ENCODE measurements around the gene CFAP65.
A peak's percentile ranks its signal among the peaks of the same experiment; 100 is the strongest.

CFAP65 gene

GRCh38 chr2:219041252-219041651 lies at the start of gene CFAP65:
CFAP65 (minus strand) TSS chr2:219041516; CDS start chr2:219039048, 2,468 bp downstream.
- DNase-seq (ENCODE audit: low read depth in 2 of 2): peak in 1 of 2 donors; percentile 16

GRCh38 chr2:219090436-219091299 lies 49.4 kb upstream of the CFAP65 start:
- DNase-seq (ENCODE audit: low read depth in 2 of 2): no peak

- DNase-seq (ENCODE audit: low read depth in 2 of 2): no peak
Observed at GRCh38 chr2:219089330-219089729, 48.0 kb upstream of the CFAP65 start.

GRCh38 chr2:219087848-219088247 lies 46.5 kb upstream of the CFAP65 start:
- DNase-seq (ENCODE audit: low read depth in 2 of 2): no peak

GRCh38 chr2:219087361-219087760 lies 46.0 kb upstream of the CFAP65 start:
- DNase-seq (ENCODE audit: low read depth in 2 of 2): no peak

- DNase-seq (ENCODE audit: low read depth in 2 of 2): no peak
Observed at GRCh38 chr2:219086196-219086595, 44.9 kb upstream of the CFAP65 start.

GRCh38 chr2:219084791-219085190 lies 43.5 kb upstream of the CFAP65 start:
- no peak for DNase-seq (ENCODE audit: low read depth in 2 of 2)

GRCh38 chr2:219082332-219082958 lies 41.1 kb upstream of the CFAP65 start:
- no peak for DNase-seq (ENCODE audit: low read depth in 2 of 2)

GRCh38 chr2:219081701-219082331 lies 40.5 kb upstream of the CFAP65 start:
- DNase-seq (ENCODE audit: low read depth in 2 of 2): no peak

GRCh38 chr2:219081096-219081495 lies 39.8 kb upstream of the CFAP65 start:
- DNase-seq (ENCODE audit: low read depth in 2 of 2): no peak

- no peak for DNase-seq (ENCODE audit: low read depth in 2 of 2)
Observed at GRCh38 chr2:219079417-219079816, 38.1 kb upstream of the CFAP65 start.

- no peak for DNase-seq (ENCODE audit: low read depth in 2 of 2)
Observed at GRCh38 chr2:219078951-219079350, 37.6 kb upstream of the CFAP65 start.

GRCh38 chr2:219078126-219078525 lies 36.8 kb upstream of the CFAP65 start:
- DNase-seq (ENCODE audit: low read depth in 2 of 2): no peak

GRCh38 chr2:219076253-219076652 lies 34.9 kb upstream of the CFAP65 start:
- no peak for DNase-seq (ENCODE audit: low read depth in 2 of 2)

GRCh38 chr2:219073413-219074129 lies 32.3 kb upstream of the CFAP65 start:
- DNase-seq (ENCODE audit: low read depth in 2 of 2): peak in 1 of 2 donors; percentile 13

GRCh38 chr2:219072741-219073250 lies 31.5 kb upstream of the CFAP65 start:
- no peak for DNase-seq (ENCODE audit: low read depth in 2 of 2)

GRCh38 chr2:219071131-219071816 lies 30.0 kb upstream of the CFAP65 start:
- no peak for DNase-seq (ENCODE audit: low read depth in 2 of 2)

- DNase-seq (ENCODE audit: low read depth in 2 of 2): no peak
Observed at GRCh38 chr2:219065484-219065883, 24.2 kb upstream of the CFAP65 start.

- DNase-seq (ENCODE audit: low read depth in 2 of 2): no peak
Observed at GRCh38 chr2:219062081-219062480, 20.8 kb upstream of the CFAP65 start.

- DNase-seq (ENCODE audit: low read depth in 2 of 2): no peak
Observed at GRCh38 chr2:219060821-219061791, 19.8 kb upstream of the CFAP65 start, which contains the start of gene IHH. IHH (minus strand) TSS chr2:219060921; CDS start chr2:219060467, 454 bp downstream.

Measured in stimulated activated CD4-positive, alpha-beta T cell treated with anti-CD3 and anti-CD28 coated beads, Interleukin-4, amount 100 ng/mL, for 48 hours (primary cell).